Measurements from ENCODE around the gene RERGL.
"Not testable (repeated sequence)": the region's sequence is repeated elsewhere in the genome, so short reads cannot be mapped to it uniquely, and the experiment has no call there.

Gene RERGL

GRCh38 chr12:18090093-18090492, at the start of gene RERGL:
TSS of gene RERGL (minus strand) at chr12:18090193. CDS start at chr12:18090140, 53 bp downstream.
- no peak for DNase-seq (ENCODE audit: low spot score)

GRCh38 chr12:18139254-18139653, 49.3 kb upstream of the RERGL start:
- peak; percentile 87 for DNase-seq (ENCODE audit: low spot score)

GRCh38 chr12:18135509-18135908, 45.5 kb upstream of the RERGL start:
- no peak for DNase-seq (ENCODE audit: low spot score)

GRCh38 chr12:18135086-18135485, 45.1 kb upstream of the RERGL start:
- no peak for DNase-seq (ENCODE audit: low spot score)

- no peak for DNase-seq (ENCODE audit: low spot score)
Measured at GRCh38 chr12:18130851-18131250, 40.9 kb upstream of the RERGL start.

- no peak for DNase-seq (ENCODE audit: low spot score)
Measured at GRCh38 chr12:18123707-18124106, 33.7 kb upstream of the RERGL start.

- DNase-seq (ENCODE audit: low spot score), result no peak
Measured at GRCh38 chr12:18120899-18121298, 30.9 kb upstream of the RERGL start.

GRCh38 chr12:18108611-18109010, 18.6 kb upstream of the RERGL start:
- DNase-seq (ENCODE audit: low spot score), result no peak

GRCh38 chr12:18103624-18104023, 13.6 kb upstream of the RERGL start:
- DNase-seq (ENCODE audit: low spot score), result no peak

- DNase-seq (ENCODE audit: low spot score), result peak; percentile 75
Measured at GRCh38 chr12:18101043-18101442, 11.1 kb upstream of the RERGL start.

- DNase-seq (ENCODE audit: low spot score), result no peak
Measured at GRCh38 chr12:18084080-18084479, 5.9 kb downstream of the RERGL start.

- DNase-seq (ENCODE audit: low spot score), result no peak
Measured at GRCh38 chr12:18079541-18080246, 10.3 kb downstream of the RERGL start.

GRCh38 chr12:18074001-18074400, 16.0 kb downstream of the RERGL start:
- DNase-seq (ENCODE audit: low spot score), result no peak

GRCh38 chr12:18072723-18073122, 17.3 kb downstream of the RERGL start:
- DNase-seq (ENCODE audit: low spot score), result no peak

GRCh38 chr12:18071336-18071735, 18.7 kb downstream of the RERGL start:
- DNase-seq (ENCODE audit: low spot score), result no peak

- DNase-seq (ENCODE audit: low spot score), result no peak
Measured at GRCh38 chr12:18068355-18068754, 21.6 kb downstream of the RERGL start.

GRCh38 chr12:18066666-18067065, 23.3 kb downstream of the RERGL start:
- DNase-seq (ENCODE audit: low spot score), result no peak

- DNase-seq (ENCODE audit: low spot score), result not testable (repeated sequence)
Measured at GRCh38 chr12:18062867-18063266, 27.1 kb downstream of the RERGL start.

- DNase-seq (ENCODE audit: low spot score), result no peak
Measured at GRCh38 chr12:18057051-18057450, 32.9 kb downstream of the RERGL start.

- DNase-seq (ENCODE audit: low spot score), result no peak
Measured at GRCh38 chr12:18054925-18055619, 34.9 kb downstream of the RERGL start.

- no peak for DNase-seq (ENCODE audit: low spot score)
Measured at GRCh38 chr12:18045446-18045992, 44.5 kb downstream of the RERGL start.

- DNase-seq (ENCODE audit: low spot score), result not testable (repeated sequence)
Measured at GRCh38 chr12:18040060-18040742, 49.8 kb downstream of the RERGL start.

Measured in NAMALWA (cell line).